Brain microvascular endothelial cell (primary cell): ENCODE data around the gene TTBK1.
A peak's percentile ranks its signal among the peaks of the same experiment; 100 is the strongest.

Experiments used
- DNase-seq: peaks from one replicate; pipeline ENCODE4 v3.0.0-alpha.2; 2020
- H3K27ac ChIP-seq: fragments of 250-450 bp; sonication (Bioruptor Pico); 2 replicates; pipeline ENCODE4 v1.5.1; 2020; ENCODE audit warnings: mild to moderate bottlenecking, moderate library complexity
- H3K27me3 ChIP-seq: fragments of 250-450 bp; sonication (Bioruptor Pico); replicated peaks from 2 replicates; pipeline ENCODE4 v1.5.1; 2020; ENCODE audit warnings: mild to moderate bottlenecking
- H3K36me3 ChIP-seq: fragments of 250-450 bp; sonication (Bioruptor Pico); replicated peaks from 2 replicates; pipeline ENCODE4 v1.5.1; 2020; ENCODE audit warnings: mild to moderate bottlenecking
- H3K4me3 ChIP-seq: 2 replicates; pipeline ENCODE4 v1.5.1; 2011; ENCODE audit warnings: low read depth, mild to moderate bottlenecking, control low read depth, low read length, moderate library complexity
- in situ Hi-C: cut with HindIII; loops from 2 replicates; pipeline ENCODE4 v1.10.0; 2017; ENCODE audit warnings: low sequenced_read_pairs, low pct_ligation_motif_present
- TF ChIP-seq, protein P1 (sequence below): IDR thresholded peaks from 2 replicates; pipeline ENCODE4 v1.5.1; 2011; ENCODE audit warnings: low read depth, mild to moderate bottlenecking, moderate library complexity, low read length, control low read depth, inconsistent platforms; ENCODE audit errors: missing control alignments

The TTBK1 gene

DNA sequence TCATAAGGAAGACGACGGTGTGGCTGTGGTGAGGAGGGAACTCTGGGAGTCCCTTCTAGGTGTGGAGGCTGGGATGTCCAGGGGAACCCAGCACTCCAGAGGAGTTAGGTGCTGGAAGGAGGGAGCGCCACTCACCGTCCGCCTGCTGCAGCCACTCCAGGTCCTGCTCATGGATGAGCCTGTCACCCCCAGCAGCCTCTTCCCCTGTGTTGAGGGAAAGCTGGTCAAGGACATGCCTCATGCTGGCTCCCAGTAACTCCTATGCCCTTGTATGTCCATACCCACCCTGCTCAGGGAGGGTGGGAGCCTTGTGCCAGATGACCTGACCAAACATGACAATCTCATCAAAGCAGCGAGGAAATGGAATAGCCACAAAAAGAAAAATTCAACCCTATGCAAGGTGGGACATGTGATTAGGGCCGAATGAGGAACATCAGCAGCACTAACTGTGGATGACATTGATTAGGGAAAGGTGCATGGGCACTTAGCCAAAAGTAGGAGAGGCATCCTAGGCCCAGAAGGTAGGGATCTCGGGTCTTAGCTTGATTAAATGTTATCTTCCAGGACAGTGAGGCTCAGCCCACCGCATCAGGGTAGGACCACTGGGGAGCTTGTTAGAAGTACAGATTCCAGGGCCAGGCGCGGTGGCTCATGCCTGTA lies 17.0 kb upstream of the TTBK1 start:
- H3K27me3 ChIP-seq, result no peaks in the 10 kb centered on the region
- no peak for DNase-seq
- no peak overlapping the region for H3K27ac ChIP-seq
- in situ Hi-C loops, result no loop called here
- H3K4me3 ChIP-seq, result no peak overlapping the region
- H3K36me3 ChIP-seq, result peaks cover 3% of the 10 kb centered on the region
- TF ChIP-seq, protein P1, sequence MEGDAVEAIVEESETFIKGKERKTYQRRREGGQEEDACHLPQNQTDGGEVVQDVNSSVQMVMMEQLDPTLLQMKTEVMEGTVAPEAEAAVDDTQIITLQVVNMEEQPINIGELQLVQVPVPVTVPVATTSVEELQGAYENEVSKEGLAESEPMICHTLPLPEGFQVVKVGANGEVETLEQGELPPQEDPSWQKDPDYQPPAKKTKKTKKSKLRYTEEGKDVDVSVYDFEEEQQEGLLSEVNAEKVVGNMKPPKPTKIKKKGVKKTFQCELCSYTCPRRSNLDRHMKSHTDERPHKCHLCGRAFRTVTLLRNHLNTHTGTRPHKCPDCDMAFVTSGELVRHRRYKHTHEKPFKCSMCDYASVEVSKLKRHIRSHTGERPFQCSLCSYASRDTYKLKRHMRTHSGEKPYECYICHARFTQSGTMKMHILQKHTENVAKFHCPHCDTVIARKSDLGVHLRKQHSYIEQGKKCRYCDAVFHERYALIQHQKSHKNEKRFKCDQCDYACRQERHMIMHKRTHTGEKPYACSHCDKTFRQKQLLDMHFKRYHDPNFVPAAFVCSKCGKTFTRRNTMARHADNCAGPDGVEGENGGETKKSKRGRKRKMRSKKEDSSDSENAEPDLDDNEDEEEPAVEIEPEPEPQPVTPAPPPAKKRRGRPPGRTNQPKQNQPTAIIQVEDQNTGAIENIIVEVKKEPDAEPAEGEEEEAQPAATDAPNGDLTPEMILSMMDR, result no peak

DNA sequence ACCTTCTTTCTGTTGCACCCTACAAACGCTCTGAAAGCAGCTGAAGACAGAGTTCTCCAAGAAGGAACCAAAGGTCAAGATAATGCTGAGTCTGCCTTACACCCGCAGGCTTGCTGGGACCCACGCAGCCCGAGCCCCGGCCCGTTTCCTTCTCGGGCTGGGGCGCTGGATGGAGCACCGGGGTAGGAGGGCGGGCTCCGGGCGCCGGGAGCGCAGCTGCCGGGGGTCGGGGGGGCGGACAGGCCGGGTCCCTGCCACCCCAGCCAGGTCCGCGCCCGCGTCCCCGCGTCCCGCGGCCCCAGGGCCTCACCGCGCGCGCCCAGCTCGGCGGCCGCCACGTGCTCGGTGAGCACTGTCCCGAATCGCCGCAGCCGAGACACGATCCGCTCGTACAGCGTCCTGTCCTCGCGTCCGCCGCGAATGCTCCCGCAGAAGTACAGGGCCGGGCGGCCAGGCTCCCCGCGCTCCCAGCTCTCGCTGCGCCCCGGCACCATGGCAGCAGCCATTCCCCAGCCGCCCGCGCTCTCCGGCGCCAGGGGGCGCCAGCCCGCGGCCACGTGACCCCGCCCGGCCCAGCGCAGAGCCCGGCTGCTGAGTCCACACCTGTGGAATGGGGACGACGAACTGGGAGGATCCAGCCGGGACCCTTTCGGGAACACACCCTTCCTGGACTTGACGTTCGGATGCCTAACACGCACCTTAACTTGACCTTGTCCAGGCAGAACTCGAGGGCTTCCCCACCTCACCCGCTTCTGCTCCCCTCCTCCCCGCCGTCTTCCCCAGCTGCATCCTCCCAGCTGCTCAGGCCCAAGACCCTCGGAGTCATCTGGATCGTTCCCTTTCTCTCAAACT lies 14.1 kb upstream of the TTBK1 start, which contains the start of gene DNPH1:
Gene DNPH1, minus strand, starts transcription at position 531 of the 852 bp plus-strand sequence. Its CDS starts 25 bp downstream, at position 506.
- Histone ChIP-seq H3K27me3 (peaks cover 2% of the 10 kb centered on the region), H3K4me3 (peak within 1 kb of the TSS; percentile 59), H3K27ac (peak within 1 kb of the TSS; percentile 1), H3K36me3 (no peaks in the 10 kb centered on the region)
- peak; percentile 32 for DNase-seq
- in situ Hi-C loops, result no loop called here
- TF ChIP-seq, protein P1, result peak; percentile 48

DNA sequence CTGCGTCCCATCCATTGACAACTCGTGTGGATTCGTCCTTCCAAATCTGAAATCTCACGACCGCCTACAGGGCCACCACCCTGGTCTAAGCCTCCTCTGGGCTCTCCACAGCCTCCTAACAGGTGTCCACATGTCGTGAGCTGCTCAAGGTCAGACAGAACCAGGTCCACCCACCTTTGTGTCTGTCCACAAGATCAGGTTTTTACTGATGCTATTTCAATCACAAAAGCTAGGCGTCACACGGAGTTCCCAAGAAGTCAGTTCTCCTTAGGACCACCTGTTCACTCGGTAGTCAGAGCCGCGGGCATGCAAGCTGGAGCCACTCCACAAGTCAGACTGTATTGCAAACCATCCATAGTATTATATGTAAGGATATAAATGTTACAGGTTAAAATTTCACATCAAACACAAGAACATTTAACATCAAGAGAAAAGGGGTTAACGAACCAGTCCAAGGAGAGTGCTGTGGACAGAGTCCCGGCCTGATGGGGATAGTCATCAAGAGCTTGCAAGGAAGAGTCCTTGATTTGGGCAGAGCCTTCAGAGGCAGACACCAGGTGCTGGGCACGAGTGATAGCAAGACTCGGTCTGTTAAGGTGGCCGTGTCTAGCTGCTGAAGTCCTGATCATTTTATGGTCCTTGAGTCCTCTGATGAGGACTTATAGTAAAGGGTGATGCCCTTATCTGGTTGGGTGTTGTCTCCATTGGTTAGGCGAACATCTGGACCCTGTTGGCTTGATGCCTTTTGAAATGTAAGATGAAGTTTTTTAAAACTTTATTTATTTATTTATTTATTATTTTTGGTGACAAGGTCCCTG lies 13.3 kb upstream of the TTBK1 start:
- Histone ChIP-seq H3K4me3 (no peak overlapping the region), H3K27ac (no peak overlapping the region), H3K36me3 (no peaks in the 10 kb centered on the region), H3K27me3 (peaks cover 2% of the 10 kb centered on the region)
- TF ChIP-seq, protein P1, result no peak
- in situ Hi-C loops, result no loop called here
- DNase-seq, result no peak

DNA sequence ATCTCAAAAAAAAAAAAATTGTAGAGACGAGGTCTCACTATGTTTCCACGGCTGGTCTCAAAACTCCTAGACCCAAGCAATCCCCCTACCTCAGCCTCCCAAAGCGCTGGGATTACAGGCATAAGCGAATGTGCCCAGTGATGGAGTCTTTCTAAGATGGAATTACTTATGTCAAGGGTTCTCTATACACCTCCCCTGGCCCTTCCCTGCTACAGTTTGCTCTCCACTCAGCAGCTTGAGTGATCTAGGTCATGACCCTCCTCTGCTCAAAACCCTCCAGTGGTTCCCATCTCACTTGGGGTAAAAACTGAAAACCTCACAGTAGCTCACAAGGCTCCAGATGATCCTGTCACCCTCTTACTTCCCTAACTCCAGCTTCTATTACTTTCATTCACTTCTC lies 12.2 kb upstream of the TTBK1 start:
- no peak for DNase-seq
- TF ChIP-seq, protein P1, result no peak
- in situ Hi-C loops, result no loop called here
- peaks cover 2% of the 10 kb centered on the region for H3K27me3 ChIP-seq
- H3K4me3 ChIP-seq, result no peak overlapping the region
- H3K36me3 ChIP-seq, result no peaks in the 10 kb centered on the region
- no peak overlapping the region for H3K27ac ChIP-seq

DNA sequence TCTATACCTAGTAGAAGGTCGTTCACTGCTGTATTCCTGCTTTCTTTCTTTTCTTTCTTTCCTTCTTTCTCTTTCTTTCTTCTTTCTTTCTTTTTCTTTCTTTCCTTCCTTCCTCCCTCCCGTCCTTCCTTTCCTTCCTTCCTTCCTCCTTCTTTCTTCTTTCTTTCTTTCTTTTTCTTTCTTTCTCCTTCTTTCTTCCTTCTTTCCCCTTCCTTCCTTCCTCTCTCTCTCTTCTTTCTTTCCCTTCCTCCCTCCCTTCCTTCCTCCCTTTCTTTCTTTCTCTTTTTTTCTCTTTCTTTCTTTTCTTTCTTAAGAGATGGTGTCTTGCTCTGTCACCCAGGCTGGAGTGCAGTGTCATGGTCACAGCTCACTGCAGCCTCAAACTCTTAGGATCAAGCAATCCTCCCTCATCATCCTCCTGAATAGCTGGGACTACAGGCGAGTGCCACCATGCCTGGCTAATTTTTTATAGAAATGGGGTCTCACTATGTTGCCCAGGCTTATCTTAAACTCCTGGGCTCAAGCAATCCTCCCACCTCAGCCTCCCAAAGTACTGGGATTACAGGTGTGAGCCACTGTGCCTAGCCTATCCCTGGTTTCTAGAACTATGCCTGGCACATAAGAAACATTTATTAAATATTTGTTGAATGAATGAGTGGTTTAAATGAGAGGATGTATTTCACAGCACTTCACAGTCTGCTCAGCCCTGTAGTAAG lies 11.4 kb upstream of the TTBK1 start:
- no peak overlapping the region for H3K4me3 ChIP-seq
- TF ChIP-seq, protein P1, result no peak
- in situ Hi-C loops, result no loop called here

More for the DNA sequence above, 11.4 kb upstream of the TTBK1 start:
- Histone ChIP-seq H3K27me3 (peaks cover 2% of the 10 kb centered on the region), H3K36me3 (no peaks in the 10 kb centered on the region), H3K27ac (no peak overlapping the region)
- DNase-seq, result no peak
